GM12878 (cell line): ENCODE measurements around the gene C11orf52. TPM values are rescaled to one million over a fixed set of nuclear protein-coding genes. Genes with fewer than 3 reads are reported as not detected.

Experiments used
- ATAC-seq: fragments of 200-7000 bp; cut with Tn5 transposase; 3 replicates; pipeline ENCODE4 v1.9.1; 2020; ENCODE audit warnings: mild to moderate bottlenecking, moderate library complexity
- BruUV-seq: library from RNA; stranded (reverse); fragments of 400-500 nt; replicated peaks from 2 replicates; lab custom pipeline; 2021; lab: Mats Ljungman, UMichigan
- CTCF ChIA-PET: fragments of 300-600 bp; sonication (Branson Sonifier 250); formaldehyde crosslinking; extraction: SDS; loops from one replicate; lab custom pipeline; 2021; ENCODE audit warnings: inconsistent platforms; lab: Yijun Ruan, JAX
- POLR2A ChIA-PET: fragments of 350-600 bp; formaldehyde crosslinking; extraction: SDS; loops from one replicate; lab custom pipeline; 2021; ENCODE audit warnings: inconsistent platforms; lab: Charles Lee
- RAD21 ChIA-PET: fragments of 300-600 bp; sonication (Branson Sonifier 250); formaldehyde crosslinking; loops from one replicate; lab custom pipeline; 2023; ENCODE audit warnings: antibody characterized with exemption; ENCODE audit not compliant: unreplicated experiment; lab: Charles Lee
- SMC1A ChIA-PET: fragments of 300-600 bp; sonication (Branson Sonifier 250); formaldehyde crosslinking; loops from one replicate; lab custom pipeline; 2023; ENCODE audit not compliant: unreplicated experiment, uncharacterized antibody; lab: Charles Lee
- DNase-seq: peaks from one replicate; pipeline ENCODE4 v3.0.0-alpha.2; 2011; ENCODE audit warnings: low read depth, low spot score
- FAIRE-seq: peaks from 3 replicates; lab custom pipeline; 2011; peaks lifted over from hg19 to GRCh38; lab: Jason Lieb, UNC
- H2AFZ ChIP-seq: 2 replicates; pipeline ENCODE4 v1.6.0; 2011; ENCODE audit warnings: low read depth, low read length, control low read depth; ENCODE audit not compliant: control insufficient read depth
- H3K27ac ChIP-seq: 2 replicates; pipeline ENCODE4 v1.5.1; 2011; ENCODE audit warnings: control low read depth; ENCODE audit not compliant: control insufficient read depth, insufficient read depth
- H3K27me3 ChIP-seq, 2 experiments: replicated peaks in 1 of 2; 2 replicates each; pipeline versions ENCODE4 v1.6.0 to v1.6.1; 2011; ENCODE audit warnings: low read length in 1 of 2; ENCODE audit not compliant: control insufficient read depth in 2 of 2, insufficient read depth in 2 of 2
- H3K36me3 ChIP-seq, 2 experiments: 2 replicates each; pipeline ENCODE4 v1.5.1; 2011; ENCODE audit warnings: low read length in 1 of 2; ENCODE audit not compliant: control insufficient read depth in 2 of 2, insufficient read depth in 2 of 2
- H3K4me1 ChIP-seq: 2 replicates; pipeline ENCODE4 v1.6.1; 2011; ENCODE audit warnings: mild to moderate bottlenecking, low read length, moderate library complexity, mixed read lengths; ENCODE audit not compliant: control insufficient read depth, insufficient read depth
- H3K4me2 ChIP-seq: 2 replicates; pipeline ENCODE4 v1.6.0; 2011; ENCODE audit warnings: control low read depth; ENCODE audit not compliant: control insufficient read depth, insufficient read depth
- H3K4me3 ChIP-seq: fragments of 200-600 bp; sonication (generic); 2 replicates; pipeline ENCODE4 v1.5.1; 2016
- H3K79me2 ChIP-seq: 2 replicates; pipeline ENCODE4 v1.6.0; 2011; ENCODE audit warnings: low read length; ENCODE audit not compliant: control insufficient read depth, insufficient read depth
- H3K9ac ChIP-seq: 2 replicates; pipeline ENCODE4 v1.8.0; 2011; ENCODE audit warnings: low read length, control low read depth, mixed read lengths; ENCODE audit not compliant: control insufficient read depth, insufficient read depth
- H3K9me3 ChIP-seq: replicated peaks from 3 replicates; pipeline ENCODE4 v1.5.1; 2011; ENCODE audit warnings: mild to moderate bottlenecking, low read length; ENCODE audit not compliant: control insufficient read depth, insufficient read depth
- H4K20me1 ChIP-seq: 2 replicates; pipeline ENCODE4 v1.6.0; 2011; ENCODE audit not compliant: control insufficient read depth, insufficient read depth
- CEBPB ChIP-seq, 2 experiments: fragments of 150-350 bp in 1 of 2; IDR thresholded peaks; 2 replicates each; pipeline ENCODE4 v1.6.1; 2012 to 2014; ENCODE audit warnings: low read depth in 2 of 2, low read length in 2 of 2, borderline replicate concordance in 1 of 2, inconsistent platforms in 1 of 2
- CREB1 ChIP-seq: IDR thresholded peaks from 2 replicates; pipeline ENCODE4 v1.6.1; 2012; ENCODE audit warnings: low read depth, mild to moderate bottlenecking, inconsistent platforms
- IRF5 ChIP-seq: fragments of 450-650 bp; IDR thresholded peaks from 2 replicates; pipeline ENCODE4 v1.6.1; 2017; ENCODE audit warnings: borderline replicate concordance
- JUND ChIP-seq: IDR thresholded peaks from 2 replicates; pipeline ENCODE4 v1.6.1; 2012; ENCODE audit warnings: low read depth, mild to moderate bottlenecking, low read length, improper control_type of control experiment, moderate library complexity
- KAT2A ChIP-seq: conservative IDR thresholded peaks from 2 replicates; pipeline ENCODE4 v1.6.1; 2011; ENCODE audit warnings: low read depth, low read length; ENCODE audit not compliant: control insufficient read depth
- MEF2A ChIP-seq: IDR thresholded peaks from 2 replicates; pipeline ENCODE4 v1.6.1; 2011; ENCODE audit warnings: low read depth, mild to moderate bottlenecking, low read length, moderate library complexity; ENCODE audit not compliant: insufficient read depth
- SMAD5 ChIP-seq: IDR thresholded peaks from 2 replicates; pipeline ENCODE4 v1.6.1; 2016; ENCODE audit warnings: antibody characterized with exemption, low read depth
- ZBTB40 ChIP-seq: fragments of 450-650 bp; IDR thresholded peaks from 2 replicates; pipeline ENCODE4 v1.6.1; 2016; ENCODE audit warnings: mild to moderate bottlenecking, moderate library complexity, borderline replicate concordance
- WGBS: methylation state at CpG from one replicate; pipeline ENCODE4 v1.1.6; 2016; ENCODE audit warnings: low lambda C conversion rate; ENCODE audit not compliant: insufficient replicate concordance, insufficient coverage; ENCODE audit errors: missing lambda C conversion rate; 5-methylcytosine and 5-hydroxymethylcytosine counted together
- in situ Hi-C: fragments of 300-500 bp; cut with MboI; formaldehyde crosslinking; loops from 9 replicates; pipeline ENCODE4 v1.14.3; 2018; ENCODE audit warnings: mixed read lengths
- intact Hi-C: fragments of 100-400 bp; cut with micrococcal nuclease; formaldehyde crosslinking; loops from one replicate; pipeline ENCODE4 v1.14.2; 2022; ENCODE audit not compliant: unreplicated experiment
- polyA plus RNA-seq, 11 experiments: library from polyadenylated mRNA; depleted of rRNA in 4 of 11; unstranded in 6 of 11; stranded (reverse) in 5 of 11; fragments of >200 nt; fragmentation: Nextera tagmentation in 4 of 11; fragmentation: Illumina TruSeq in 1 of 11; extraction: Ambion mirVana in 4 of 11; extraction: Trizol in 1 of 11; gene quantifications; 1 replicate in 1 of 11; 2 replicates in 10 of 11; pipeline versions ENCODE4 v1.2.1 to v1.2.3, GENCODE V29; 2011 to 2016; ENCODE audit warnings: inconsistent platforms in 2 of 11, missing spikeins in 2 of 11, low read depth in 1 of 11
- total RNA-seq, 4 experiments: library from RNA; depleted of rRNA in 3 of 4; stranded (reverse); fragments of >200 nt in 3 of 4; fragmentation: Illumina TruSeq in 1 of 4; extraction: Trizol in 1 of 4; gene quantifications; 2 replicates each; pipeline versions ENCODE4 v1.2.1 to v1.2.3, GENCODE V29; 2013 to 2021
- TF ChIP-seq, protein P1 (sequence below): fragments of 450-650 bp; IDR thresholded peaks from 2 replicates; pipeline ENCODE4 v1.6.1; 2017; ENCODE audit warnings: mild to moderate bottlenecking, low read depth, inconsistent platforms; ENCODE audit not compliant: poor library complexity, severe bottlenecking

Gene C11orf52
- total and polyA plus RNA-seq, 10 of the 15 experiments (the other 5 are each of a cell fraction or from before 2014, with no cell fraction given): not detected

DNA sequence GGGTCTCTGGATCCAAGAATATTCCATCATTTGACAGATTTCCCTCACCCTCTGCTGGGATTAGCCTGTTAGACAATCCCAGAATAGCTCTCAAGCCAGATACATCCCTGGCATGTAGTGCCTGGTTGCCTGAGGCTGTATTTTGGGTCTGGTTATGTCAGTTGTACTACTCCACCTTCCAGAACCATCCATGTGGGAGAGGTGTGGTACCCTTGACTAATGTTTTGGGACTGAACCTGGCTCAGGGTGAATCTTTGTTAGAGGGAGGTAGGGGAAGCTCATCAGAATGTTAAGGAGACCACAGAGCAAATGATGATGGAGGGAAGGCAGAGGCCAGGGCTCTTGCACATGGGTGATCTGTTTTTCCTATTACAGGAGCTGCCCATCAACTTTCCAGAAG lies 5.2 kb downstream of the C11orf52 start (continued):
- TF ChIP-seq, protein P1, sequence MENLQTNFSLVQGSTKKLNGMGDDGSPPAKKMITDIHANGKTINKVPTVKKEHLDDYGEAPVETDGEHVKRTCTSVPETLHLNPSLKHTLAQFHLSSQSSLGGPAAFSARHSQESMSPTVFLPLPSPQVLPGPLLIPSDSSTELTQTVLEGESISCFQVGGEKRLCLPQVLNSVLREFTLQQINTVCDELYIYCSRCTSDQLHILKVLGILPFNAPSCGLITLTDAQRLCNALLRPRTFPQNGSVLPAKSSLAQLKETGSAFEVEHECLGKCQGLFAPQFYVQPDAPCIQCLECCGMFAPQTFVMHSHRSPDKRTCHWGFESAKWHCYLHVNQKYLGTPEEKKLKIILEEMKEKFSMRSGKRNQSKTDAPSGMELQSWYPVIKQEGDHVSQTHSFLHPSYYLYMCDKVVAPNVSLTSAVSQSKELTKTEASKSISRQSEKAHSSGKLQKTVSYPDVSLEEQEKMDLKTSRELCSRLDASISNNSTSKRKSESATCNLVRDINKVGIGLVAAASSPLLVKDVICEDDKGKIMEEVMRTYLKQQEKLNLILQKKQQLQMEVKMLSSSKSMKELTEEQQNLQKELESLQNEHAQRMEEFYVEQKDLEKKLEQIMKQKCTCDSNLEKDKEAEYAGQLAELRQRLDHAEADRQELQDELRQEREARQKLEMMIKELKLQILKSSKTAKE: no peak

DNA sequence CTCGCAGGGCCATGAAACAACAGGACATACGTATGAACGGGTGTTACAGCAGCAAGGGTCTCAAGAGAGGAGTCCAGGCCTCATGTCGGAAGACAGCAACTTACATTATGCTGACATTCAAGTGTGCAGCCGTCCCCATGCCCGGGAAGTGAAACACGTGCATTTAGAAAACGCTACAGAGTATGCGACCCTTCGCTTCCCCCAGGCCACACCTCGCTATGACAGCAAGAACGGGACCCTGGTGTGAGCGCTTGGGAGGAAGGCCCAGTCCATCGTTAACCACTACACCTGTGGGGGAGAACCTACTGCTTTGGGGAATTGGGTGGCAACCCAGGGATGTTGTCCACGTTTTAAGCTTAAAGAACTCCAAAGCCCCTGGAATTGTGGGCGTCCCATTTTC lies 7.2 kb downstream of the C11orf52 start:
- Histone ChIP-seq H4K20me1 (no peaks in the 10 kb centered on the region), H3K4me3 (no peak overlapping the region), H3K27ac (no peak overlapping the region), H3K27me3 (no peaks in the 10 kb centered on the region; a peak in 1 of 4 replicates), H3K79me2 (no peaks in the 10 kb centered on the region), H3K9ac (no peak overlapping the region), H3K9me3 (no peaks in the 10 kb centered on the region), H2AFZ (peak overlapping the region; percentile 91), H3K4me2 (peak overlapping the region; percentile 95), H3K36me3 (no peaks in the 10 kb centered on the region), H3K4me1 (peaks cover 10% of the 10 kb centered on the region)
- no TSS peak for BruUV-seq
- 94% methylated on average over 16 of the region's 16 CpGs for WGBS
- RAD21 ChIA-PET: interaction anchor here (0.9 to 1.6 kb wide), 3 partner anchors 10 to 71 kb away, joined by 3 to 9 read pairs (median 9); no protein-coding TSS in a partner anchor
- CTCF ChIA-PET: interaction anchor here (1.0 to 1.8 kb wide), 7 partner anchors 14 to 161 kb away, joined by 3 to 8 read pairs (median 5); partner anchors contain the start of genes ALG9, CRYAB, SDHD and TIMM8B
- DNase-seq (no peak), FAIRE-seq (no peak), ATAC-seq (no peak)
- SMC1A ChIA-PET: interaction anchor here (0.7 to 2.9 kb wide), 6 partner anchors 9 to 163 kb away, joined by 3 to 9 read pairs (median 4); partner anchors contain the start of gene ALG9
- TF ChIP-seq KAT2A: no peak
- TF ChIP-seq SMAD5: no peak
- TF ChIP-seq CEBPB (IDR thresholded peaks at IDR 0.05; ENCODE audit: borderline replicate concordance in 1 of 2, low read depth in 2 of 2, low read length in 2 of 2): no peak
- no peak for TF ChIP-seq JUND
- TF ChIP-seq IRF5: no peak
- no peak for TF ChIP-seq ZBTB40
- no peak for TF ChIP-seq MEF2A
- no peak for TF ChIP-seq CREB1
- POLR2A ChIA-PET: interaction anchor here (0.8 to 1.6 kb wide), 6 partner anchors 10 to 166 kb away, joined by 3 to 6 read pairs (median 4); partner anchors contain the start of genes SDHD and TIMM8B
- in situ Hi-C loops (no loop called here), intact Hi-C loops (loop anchor here (2.0 kb wide), 2 partner anchors 47 to 161 kb away; partner anchors contain the start of genes CFAP68, FDXACB1, SDHD and TIMM8B)
